ENCODE results near the gene C1QTNF6.
A peak's percentile ranks its signal among the peaks of the same experiment; 100 is the strongest.

The C1QTNF6 gene

DNA sequence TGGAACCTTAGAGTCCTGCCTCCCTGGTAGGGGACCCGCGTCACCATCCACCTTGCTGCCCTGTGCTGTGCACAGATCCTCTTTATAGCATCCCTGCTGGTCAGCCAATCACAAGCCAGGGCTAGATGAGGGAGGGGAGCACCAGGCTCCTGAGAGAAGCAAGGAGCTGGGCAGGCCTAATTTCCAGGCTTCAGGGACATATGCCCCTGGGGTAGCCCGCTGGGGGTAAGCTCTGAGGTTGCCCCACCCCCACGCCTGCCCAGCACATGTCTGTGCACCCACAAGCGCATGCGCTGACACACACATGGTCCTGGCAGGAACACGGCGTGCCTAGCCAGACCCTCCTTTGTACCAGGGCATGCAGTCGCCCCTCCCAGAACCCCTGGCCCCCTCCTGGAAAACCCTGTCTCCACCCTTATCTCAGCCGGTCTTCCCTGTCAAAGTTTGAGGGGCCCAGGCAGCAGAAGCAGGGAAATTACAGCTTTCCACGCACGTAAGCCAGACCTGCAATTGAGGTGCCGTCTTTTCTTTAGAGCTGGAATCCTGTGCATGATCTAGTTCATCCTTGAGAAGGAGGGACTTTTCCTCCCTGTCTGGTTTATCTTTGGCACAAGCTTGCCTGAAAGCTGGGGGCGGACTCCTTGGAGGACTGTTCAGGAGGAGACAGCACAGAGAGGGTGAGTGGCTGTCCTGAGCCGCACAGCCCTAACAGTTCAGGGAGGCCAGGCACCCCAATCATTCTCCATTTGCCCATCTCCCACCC lies 22.2 kb upstream of the C1QTNF6 start:
- Histone ChIP-seq H2BK120ac (ENCODE audit: low read depth, low read length) (no peak overlapping the region), H3K4me1 (ENCODE audit: control insufficient read depth, insufficient read depth, low read depth, low read length) (peaks cover 12% of the 10 kb centered on the region), H3K9ac (ENCODE audit: low read length) (no peak overlapping the region), H3K4me3 (ENCODE audit: insufficient read depth in 1 of 2, low read depth in 1 of 2, low read length in 2 of 2) (no peak overlapping the region), H3K14ac (ENCODE audit: low read length in 2 of 2) (no peak overlapping the region), H2BK12ac (ENCODE audit: low read length in 2 of 2) (no peak overlapping the region), H3K27ac (ENCODE audit: low read length, poor library complexity, severe bottlenecking) (no peak overlapping the region), H3K23ac (ENCODE audit: low read length in 2 of 2) (no peak overlapping the region), H2BK5ac (ENCODE audit: low read depth, low read length, poor library complexity, severe bottlenecking) (no peak overlapping the region), H3K79me1 (replicated peaks; ENCODE audit: low read length, poor library complexity, severe bottlenecking) (no peaks in the 10 kb centered on the region), H4K91ac (ENCODE audit: low read length) (no peak overlapping the region), H2AK5ac (ENCODE audit: low read length, severe bottlenecking) (no peak overlapping the region), H4K8ac (ENCODE audit: low read length) (no peak overlapping the region), H3K4ac (ENCODE audit: low read depth in 1 of 2, low read length in 2 of 2) (no peak overlapping the region), H3K36me3 (ENCODE audit: control insufficient read depth in 1 of 2, insufficient read depth in 2 of 2, low read depth in 1 of 2, low read length in 2 of 2) (no peaks in the 10 kb centered on the region), H2AFZ (ENCODE audit: low read depth, low read length) (no peak overlapping the region), H2BK15ac (ENCODE audit: low read depth, poor library complexity, severe bottlenecking) (no peak overlapping the region), H3K18ac (ENCODE audit: low read depth in 1 of 2, low read length in 2 of 2) (no peak overlapping the region), H3K9me3 (ENCODE audit: control insufficient read depth, low read length) (no peaks in the 10 kb centered on the region), H3K27me3 (ENCODE audit: control insufficient read depth in 1 of 2, insufficient read depth in 1 of 2, low read length in 2 of 2) (peaks cover 26 to 73% of the 10 kb centered on the region in 2 experiments), H3K4me2 (ENCODE audit: low read length, poor library complexity, severe bottlenecking) (no peak overlapping the region)
- no peak for DNase-seq
- WGBS, result 71% methylated on average over 15 of the region's 15 CpGs

DNA sequence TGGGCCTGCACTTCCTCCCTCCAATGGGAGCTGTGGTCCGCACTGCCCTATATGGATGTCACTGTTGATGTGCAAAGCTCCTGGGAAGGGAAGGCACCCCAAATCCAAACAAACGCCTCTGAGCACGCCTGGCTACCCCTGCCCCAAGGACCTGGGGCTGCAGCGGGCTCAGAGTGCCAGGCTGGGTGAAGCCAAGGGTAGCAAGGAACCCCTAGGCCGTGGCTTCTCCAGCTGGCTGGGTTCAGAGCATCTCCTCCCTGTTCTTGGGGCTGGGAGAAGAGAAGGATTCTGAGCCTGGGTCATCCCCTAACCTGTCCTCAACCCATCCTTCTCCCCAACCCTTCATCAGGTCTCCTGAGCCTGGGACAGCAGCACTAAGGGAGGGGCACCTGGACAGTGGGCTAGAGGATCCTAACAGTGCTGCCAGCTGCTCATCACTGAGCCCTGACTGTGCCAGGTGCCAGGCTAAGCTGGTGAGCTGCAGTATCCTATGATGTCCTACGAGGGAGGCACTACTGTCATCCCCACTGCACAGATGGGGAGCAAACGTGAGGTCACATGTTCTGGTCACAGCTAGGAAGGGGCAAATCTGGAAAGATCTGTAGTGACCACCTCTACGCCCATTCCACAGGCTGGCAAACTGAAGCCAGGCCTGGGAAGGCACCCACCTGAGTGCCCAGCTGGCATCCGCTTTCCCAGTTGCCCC lies 21.2 kb upstream of the C1QTNF6 start:
- Histone ChIP-seq H2BK12ac (ENCODE audit: low read length in 2 of 2) (no peak overlapping the region), H4K8ac (ENCODE audit: low read length) (no peak overlapping the region), H3K9ac (ENCODE audit: low read length) (no peak overlapping the region), H3K23ac (ENCODE audit: low read length in 2 of 2) (no peak overlapping the region), H3K79me1 (replicated peaks; ENCODE audit: low read length, poor library complexity, severe bottlenecking) (no peaks in the 10 kb centered on the region), H3K4me3 (ENCODE audit: insufficient read depth in 1 of 2, low read depth in 1 of 2, low read length in 2 of 2) (no peak overlapping the region), H2BK120ac (ENCODE audit: low read depth, low read length) (no peak overlapping the region), H2AK5ac (ENCODE audit: low read length, severe bottlenecking) (no peak overlapping the region), H3K27ac (ENCODE audit: low read length, poor library complexity, severe bottlenecking) (no peak overlapping the region), H3K4me1 (ENCODE audit: control insufficient read depth, insufficient read depth, low read depth, low read length) (peaks cover 12% of the 10 kb centered on the region), H2BK15ac (ENCODE audit: low read depth, poor library complexity, severe bottlenecking) (no peak overlapping the region), H3K4ac (ENCODE audit: low read depth in 1 of 2, low read length in 2 of 2) (no peak overlapping the region), H3K14ac (ENCODE audit: low read length in 2 of 2) (peak overlapping the region in 1 of 2 experiments; percentile 39), H3K36me3 (ENCODE audit: control insufficient read depth in 1 of 2, insufficient read depth in 2 of 2, low read depth in 1 of 2, low read length in 2 of 2) (no peaks in the 10 kb centered on the region), H3K4me2 (ENCODE audit: low read length, poor library complexity, severe bottlenecking) (no peak overlapping the region), H2BK5ac (ENCODE audit: low read depth, low read length, poor library complexity, severe bottlenecking) (no peak overlapping the region), H3K27me3 (ENCODE audit: control insufficient read depth in 1 of 2, insufficient read depth in 1 of 2, low read length in 2 of 2) (peaks cover 26 to 69% of the 10 kb centered on the region in 2 experiments), H3K9me3 (ENCODE audit: control insufficient read depth, low read length) (no peaks in the 10 kb centered on the region), H3K18ac (ENCODE audit: low read depth in 1 of 2, low read length in 2 of 2) (no peak overlapping the region), H4K91ac (ENCODE audit: low read length) (no peak overlapping the region), H2AFZ (ENCODE audit: low read depth, low read length) (no peak overlapping the region)
- no peak for DNase-seq
- 71% methylated on average over 8 of the region's 9 CpGs for WGBS

DNA sequence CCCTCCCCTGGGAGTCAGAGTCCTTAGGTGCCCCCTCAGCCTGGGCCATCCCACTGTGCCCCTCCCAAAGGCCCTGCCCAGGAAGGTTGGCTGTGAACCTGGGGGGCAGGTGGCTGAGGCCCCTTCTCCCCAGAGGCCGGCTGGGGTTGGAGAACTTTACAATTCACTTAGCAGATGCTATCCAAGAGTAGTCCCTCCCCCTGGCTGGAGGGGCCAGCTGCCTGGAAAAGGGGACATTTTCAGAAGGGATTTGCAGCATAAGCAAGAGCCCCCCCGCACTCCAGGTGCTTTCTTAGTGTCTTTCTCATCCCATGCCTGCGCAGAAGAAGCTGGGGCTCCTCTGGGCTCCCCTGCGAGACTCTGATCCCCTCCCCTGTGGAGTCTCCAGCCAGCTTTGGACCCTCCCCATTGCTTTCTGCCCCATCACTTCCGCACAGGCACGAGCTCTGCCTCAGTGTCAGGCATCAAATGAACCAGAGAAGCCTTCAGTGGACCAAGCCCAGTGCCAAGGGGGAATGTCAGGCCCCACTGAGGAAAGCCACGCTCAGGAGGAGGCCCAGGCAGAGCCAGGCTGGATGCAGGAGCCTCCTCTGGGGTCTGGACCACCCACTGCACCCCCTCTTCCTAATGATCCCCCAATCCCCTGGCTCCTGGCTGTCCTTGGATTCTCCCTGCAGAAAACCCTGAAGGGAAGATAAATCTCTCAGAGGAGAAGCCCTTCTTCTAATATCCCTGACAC lies 20.5 kb upstream of the C1QTNF6 start:
- Histone ChIP-seq H2BK12ac (ENCODE audit: low read length in 2 of 2) (no peak overlapping the region), H3K4me2 (ENCODE audit: low read length, poor library complexity, severe bottlenecking) (no peak overlapping the region), H3K4ac (ENCODE audit: low read depth in 1 of 2, low read length in 2 of 2) (no peak overlapping the region), H3K4me1 (ENCODE audit: control insufficient read depth, insufficient read depth, low read depth, low read length) (peaks cover 12% of the 10 kb centered on the region), H3K9ac (ENCODE audit: low read length) (no peak overlapping the region), H3K36me3 (ENCODE audit: control insufficient read depth in 1 of 2, insufficient read depth in 2 of 2, low read depth in 1 of 2, low read length in 2 of 2) (no peaks in the 10 kb centered on the region), H2BK120ac (ENCODE audit: low read depth, low read length) (no peak overlapping the region), H3K27me3 (ENCODE audit: control insufficient read depth in 1 of 2, insufficient read depth in 1 of 2, low read length in 2 of 2) (peaks cover 25 to 62% of the 10 kb centered on the region in 2 experiments), H3K23ac (ENCODE audit: low read length in 2 of 2) (no peak overlapping the region), H3K14ac (ENCODE audit: low read length in 2 of 2) (no peak overlapping the region), H2AFZ (ENCODE audit: low read depth, low read length) (no peak overlapping the region), H2AK5ac (ENCODE audit: low read length, severe bottlenecking) (no peak overlapping the region), H4K91ac (ENCODE audit: low read length) (no peak overlapping the region), H3K9me3 (ENCODE audit: control insufficient read depth, low read length) (no peaks in the 10 kb centered on the region), H2BK5ac (ENCODE audit: low read depth, low read length, poor library complexity, severe bottlenecking) (no peak overlapping the region), H3K4me3 (ENCODE audit: insufficient read depth in 1 of 2, low read depth in 1 of 2, low read length in 2 of 2) (no peak overlapping the region), H4K8ac (ENCODE audit: low read length) (no peak overlapping the region), H3K79me1 (replicated peaks; ENCODE audit: low read length, poor library complexity, severe bottlenecking) (no peaks in the 10 kb centered on the region), H3K18ac (ENCODE audit: low read depth in 1 of 2, low read length in 2 of 2) (no peak overlapping the region), H2BK15ac (ENCODE audit: low read depth, poor library complexity, severe bottlenecking) (no peak overlapping the region), H3K27ac (ENCODE audit: low read length, poor library complexity, severe bottlenecking) (no peak overlapping the region)
- WGBS, result 80% methylated on average over 7 of the region's 7 CpGs
- DNase-seq, result no peak

DNA sequence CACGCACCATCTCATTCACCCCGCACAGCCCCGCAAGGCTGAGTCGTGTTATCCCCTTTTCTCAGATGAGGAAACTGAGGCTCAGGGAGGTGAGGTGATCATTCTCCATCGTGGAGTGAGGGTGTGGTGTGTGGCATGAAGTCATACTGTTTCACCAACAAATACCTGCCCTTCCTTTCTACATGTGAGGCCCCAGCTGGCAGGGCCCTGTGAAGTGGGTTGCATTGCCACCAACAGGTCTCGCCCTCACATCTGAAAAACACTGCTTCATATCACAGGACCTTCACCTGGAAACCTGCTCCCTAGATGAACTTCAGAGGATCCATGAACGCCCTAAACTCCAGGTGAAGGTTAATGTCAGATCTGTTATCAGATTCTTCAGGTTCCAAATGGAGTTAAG lies 19.9 kb upstream of the C1QTNF6 start:
- Histone ChIP-seq H3K18ac (ENCODE audit: low read depth in 1 of 2, low read length in 2 of 2) (no peak overlapping the region), H2AK5ac (ENCODE audit: low read length, severe bottlenecking) (no peak overlapping the region), H3K79me1 (replicated peaks; ENCODE audit: low read length, poor library complexity, severe bottlenecking) (no peaks in the 10 kb centered on the region), H3K27me3 (ENCODE audit: control insufficient read depth in 1 of 2, insufficient read depth in 1 of 2, low read length in 2 of 2) (peaks cover 21 to 56% of the 10 kb centered on the region in 2 experiments), H3K27ac (ENCODE audit: low read length, poor library complexity, severe bottlenecking) (no peak overlapping the region), H3K4me3 (ENCODE audit: insufficient read depth in 1 of 2, low read depth in 1 of 2, low read length in 2 of 2) (no peak overlapping the region), H2BK12ac (ENCODE audit: low read length in 2 of 2) (no peak overlapping the region), H3K4me1 (ENCODE audit: control insufficient read depth, insufficient read depth, low read depth, low read length) (peaks cover 16% of the 10 kb centered on the region), H3K9me3 (ENCODE audit: control insufficient read depth, low read length) (no peaks in the 10 kb centered on the region), H3K4me2 (ENCODE audit: low read length, poor library complexity, severe bottlenecking) (no peak overlapping the region), H4K8ac (ENCODE audit: low read length) (no peak overlapping the region), H3K23ac (ENCODE audit: low read length in 2 of 2) (no peak overlapping the region), H3K14ac (ENCODE audit: low read length in 2 of 2) (no peak overlapping the region), H3K9ac (ENCODE audit: low read length) (no peak overlapping the region), H3K36me3 (ENCODE audit: control insufficient read depth in 1 of 2, insufficient read depth in 2 of 2, low read depth in 1 of 2, low read length in 2 of 2) (no peaks in the 10 kb centered on the region), H4K91ac (ENCODE audit: low read length) (no peak overlapping the region), H2BK5ac (ENCODE audit: low read depth, low read length, poor library complexity, severe bottlenecking) (no peak overlapping the region), H2BK15ac (ENCODE audit: low read depth, poor library complexity, severe bottlenecking) (no peak overlapping the region), H3K4ac (ENCODE audit: low read depth in 1 of 2, low read length in 2 of 2) (no peak overlapping the region), H2BK120ac (ENCODE audit: low read depth, low read length) (no peak overlapping the region), H2AFZ (ENCODE audit: low read depth, low read length) (no peak overlapping the region)
- 89% methylated on average over 4 of the region's 7 CpGs for WGBS
- no peak for DNase-seq
